AG04449 (cell line): Measurements from ENCODE around the gene PSMB9.

Experiments
- CTCF ChIA-PET: fragments of 350-600 bp; formaldehyde crosslinking; extraction: SDS; loops from one replicate; lab custom pipeline; 2021; ENCODE audit warnings: antibody characterized with exemption; lab: Yijun Ruan, JAX
- POLR2A ChIA-PET: fragments of 400-600, 350-600 bp; formaldehyde crosslinking; extraction: SDS; loops from one replicate; lab custom pipeline; 2020; ENCODE audit warnings: antibody characterized with exemption, inconsistent platforms; lab: Yijun Ruan, JAX
- DNase-seq: peaks from one replicate; pipeline ENCODE4 v3.0.0-alpha.2; 2010; ENCODE audit warnings: low read depth, low spot score
- H3K4me3 ChIP-seq: 2 replicates; pipeline ENCODE4 v1.5.1; 2011; ENCODE audit warnings: low read depth, mild to moderate bottlenecking, control low read depth, low read length
- CTCF ChIP-seq: IDR thresholded peaks from one replicate; pipeline ENCODE4 v1.5.1; 2011; ENCODE audit warnings: mild to moderate bottlenecking, moderate library complexity, low read length, control low read depth, inconsistent platforms; ENCODE audit not compliant: insufficient read depth; ENCODE audit errors: missing control alignments

Gene PSMB9

DNA sequence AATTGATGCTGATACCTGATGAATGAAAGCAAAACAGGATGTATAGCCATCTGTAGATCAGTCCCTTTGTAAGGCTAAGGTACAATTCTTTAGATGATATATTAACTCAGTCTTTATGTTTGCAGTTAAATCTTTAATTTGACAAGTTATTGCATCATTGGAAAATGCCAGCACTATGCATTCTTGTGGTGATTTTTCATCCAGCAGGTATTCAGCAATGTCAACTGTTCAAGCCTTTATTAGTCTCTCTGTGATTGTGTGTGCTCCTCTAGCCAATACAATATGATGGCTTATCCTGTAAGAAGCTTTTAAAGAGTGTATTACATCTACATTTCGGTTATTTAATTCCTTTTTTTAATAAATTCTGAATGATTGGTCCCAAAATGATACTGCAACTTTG, 52.5 kb downstream of the PSMB9 start:
- TF ChIP-seq CTCF = no peak
- CTCF ChIA-PET = interaction anchor here (1.4 to 6.0 kb wide), 4 partner anchors 21 to 78 kb away, joined by 3 to 39 read pairs (median 6); no protein-coding TSS in a partner anchor
- H3K4me3 ChIP-seq = no peak overlapping the region
- POLR2A ChIA-PET = no interaction called here
- DNase-seq = no peak

DNA sequence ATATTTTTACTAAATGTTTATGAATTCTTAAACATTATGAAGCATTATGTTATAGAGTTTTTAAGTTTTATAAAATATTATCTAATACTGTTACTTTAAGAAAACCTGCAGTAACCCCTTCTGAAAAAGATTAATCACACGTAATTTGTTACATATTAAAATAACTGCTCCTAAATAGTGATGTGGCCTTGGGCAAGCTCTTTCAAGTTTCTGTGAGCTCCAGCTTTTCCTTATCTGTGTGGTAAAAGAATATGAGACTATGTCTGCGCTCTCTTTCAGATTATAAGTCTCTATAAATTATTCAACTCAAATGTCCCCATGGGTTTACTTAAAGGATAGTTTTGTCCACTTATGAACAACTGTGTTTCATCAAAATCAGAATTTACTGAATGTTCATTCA, 54.9 kb downstream of the PSMB9 start:
- ChIA-PET CTCF (interaction anchor here (2.7 to 6.0 kb wide), 2 partner anchors 25 to 75 kb away, joined by 9 to 39 read pairs; no protein-coding TSS in a partner anchor), POLR2A (no interaction called here)
- no peak for DNase-seq
- TF ChIP-seq CTCF = no peak
- H3K4me3 ChIP-seq = no peak overlapping the region
